ENCODE data around the gene SS18. TPM values are rescaled to one million over a fixed set of nuclear protein-coding genes. Genes with fewer than 3 reads are reported as not detected.
A peak's percentile ranks its signal among the peaks of the same experiment; 100 is the strongest.
"Not testable (repeated sequence)": the region's sequence is repeated elsewhere in the genome, so short reads cannot be mapped to it uniquely, and the experiment has no call there.

The SS18 gene, protein sequence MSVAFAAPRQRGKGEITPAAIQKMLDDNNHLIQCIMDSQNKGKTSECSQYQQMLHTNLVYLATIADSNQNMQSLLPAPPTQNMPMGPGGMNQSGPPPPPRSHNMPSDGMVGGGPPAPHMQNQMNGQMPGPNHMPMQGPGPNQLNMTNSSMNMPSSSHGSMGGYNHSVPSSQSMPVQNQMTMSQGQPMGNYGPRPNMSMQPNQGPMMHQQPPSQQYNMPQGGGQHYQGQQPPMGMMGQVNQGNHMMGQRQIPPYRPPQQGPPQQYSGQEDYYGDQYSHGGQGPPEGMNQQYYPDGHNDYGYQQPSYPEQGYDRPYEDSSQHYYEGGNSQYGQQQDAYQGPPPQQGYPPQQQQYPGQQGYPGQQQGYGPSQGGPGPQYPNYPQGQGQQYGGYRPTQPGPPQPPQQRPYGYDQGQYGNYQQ
- total RNA-seq (ENCODE audit: insufficient read depth, low replicate concordance): 128 TPM

DNA sequence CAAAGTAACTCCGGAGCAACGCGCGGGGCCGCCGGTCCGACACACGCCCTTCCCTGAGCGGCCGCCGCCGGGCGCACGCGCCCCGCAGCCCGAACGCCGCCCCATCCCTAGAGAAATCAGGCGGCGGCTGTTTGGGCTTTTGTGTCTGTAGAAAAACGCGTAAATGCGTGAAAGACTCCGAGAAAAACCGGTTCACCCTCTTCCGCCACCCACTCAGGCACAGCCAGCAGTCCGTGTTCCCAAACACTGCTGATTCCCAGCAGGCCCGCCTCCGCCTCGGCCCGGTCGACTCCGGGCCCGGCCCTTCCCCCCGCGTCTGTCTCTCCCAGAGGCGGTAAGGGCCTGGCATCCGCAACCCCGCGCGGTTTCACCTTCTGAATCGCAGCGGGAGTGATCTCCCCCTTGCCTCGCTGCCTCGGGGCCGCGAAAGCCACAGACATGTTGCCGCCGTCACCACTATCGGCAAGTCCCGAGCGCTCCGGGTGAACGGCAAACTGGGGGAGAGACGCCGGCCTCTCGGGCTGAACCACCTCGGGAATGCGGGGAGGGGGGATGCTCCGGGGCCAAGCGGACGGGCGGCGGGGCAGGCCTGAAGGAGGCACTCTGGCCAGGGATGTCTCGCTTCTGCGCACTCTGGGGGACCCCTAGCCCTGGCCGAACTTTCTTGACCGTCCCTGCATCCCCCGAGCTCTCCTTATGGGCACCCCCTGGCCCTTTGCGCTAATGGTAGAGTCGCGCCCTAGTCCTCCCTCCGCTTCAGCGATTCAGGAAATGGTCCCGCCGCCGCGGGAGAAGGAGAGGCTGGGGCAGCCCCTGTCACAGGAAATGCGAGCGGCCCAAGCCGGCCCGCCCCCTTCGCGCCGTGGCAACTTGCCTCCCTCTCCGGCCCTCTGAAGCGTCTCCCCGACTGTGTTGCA is at the start of gene SS18:
Gene SS18, minus strand, starts transcription at position 484 of the 917 bp plus-strand sequence. Its CDS starts 44 bp downstream, at position 440.
- peak; percentile 98 for DNase-seq (ENCODE audit: low spot score)

DNA sequence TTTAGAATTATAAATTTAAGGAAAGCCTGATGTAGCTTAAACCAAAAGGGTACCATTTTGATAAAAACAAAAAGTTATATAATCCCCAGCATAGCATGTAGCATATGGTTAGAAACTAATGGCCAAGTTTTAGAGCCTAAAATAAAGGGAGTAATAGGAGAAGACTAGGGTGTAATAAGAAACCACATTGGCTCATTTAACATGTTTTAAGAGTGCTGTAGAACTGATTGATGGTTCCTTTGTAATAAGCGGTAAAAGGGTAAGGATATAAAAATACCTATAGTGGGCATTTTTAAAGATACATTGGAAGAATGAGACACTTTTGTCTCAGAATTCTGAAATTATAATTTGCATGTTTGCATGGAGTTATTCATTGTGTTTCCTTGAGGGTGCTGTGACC is 45.1 kb upstream of the SS18 start:
- DNase-seq (ENCODE audit: low spot score): no peak

DNA sequence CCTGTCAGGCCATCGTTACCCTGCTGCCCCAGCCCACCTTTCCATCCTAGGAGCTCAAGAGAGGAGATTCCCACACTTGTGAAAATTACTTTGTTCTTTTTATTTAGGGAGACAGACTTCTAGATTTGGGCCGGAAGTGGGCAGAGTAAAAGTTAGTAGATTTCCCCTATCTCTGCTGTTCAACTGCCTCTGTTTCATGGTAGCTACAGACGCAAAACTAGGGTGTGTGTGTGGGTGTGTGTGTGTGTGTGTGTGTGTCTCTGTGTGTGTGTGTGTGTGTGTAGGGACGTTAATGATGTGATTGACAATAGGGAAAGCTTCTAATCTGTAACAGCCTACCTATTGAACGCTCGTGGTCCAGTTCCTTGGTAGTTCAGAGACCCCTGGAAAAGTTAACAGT is 43.7 kb upstream of the SS18 start:
- no peak for DNase-seq (ENCODE audit: low spot score)

DNA sequence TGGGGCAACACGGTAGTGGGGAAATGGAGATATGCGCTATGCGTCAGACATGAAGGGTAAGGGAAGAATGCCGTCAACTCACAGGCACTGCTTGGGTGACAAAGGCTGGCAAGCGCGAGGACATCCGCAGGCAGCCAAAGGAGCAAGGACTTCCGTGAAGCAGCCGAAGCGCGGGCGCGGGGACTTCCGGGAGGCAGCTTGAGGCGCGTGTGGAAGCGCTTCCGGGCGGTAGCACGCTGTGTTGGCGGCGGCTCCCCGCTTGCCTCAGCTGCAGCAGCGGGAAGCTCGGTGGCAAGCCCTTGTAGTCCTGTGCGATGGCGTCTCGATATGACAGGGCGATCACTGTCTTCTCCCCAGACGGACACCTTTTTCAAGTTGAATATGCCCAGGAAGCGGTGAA is 43.2 kb upstream of the SS18 start, which contains the start of gene PSMA8:
Gene PSMA8, plus strand, starts transcription at position 218 of the 400 bp plus-strand sequence. Its CDS starts 97 bp downstream, at position 315.
- DNase-seq (ENCODE audit: low spot score): peak; percentile 3

DNA sequence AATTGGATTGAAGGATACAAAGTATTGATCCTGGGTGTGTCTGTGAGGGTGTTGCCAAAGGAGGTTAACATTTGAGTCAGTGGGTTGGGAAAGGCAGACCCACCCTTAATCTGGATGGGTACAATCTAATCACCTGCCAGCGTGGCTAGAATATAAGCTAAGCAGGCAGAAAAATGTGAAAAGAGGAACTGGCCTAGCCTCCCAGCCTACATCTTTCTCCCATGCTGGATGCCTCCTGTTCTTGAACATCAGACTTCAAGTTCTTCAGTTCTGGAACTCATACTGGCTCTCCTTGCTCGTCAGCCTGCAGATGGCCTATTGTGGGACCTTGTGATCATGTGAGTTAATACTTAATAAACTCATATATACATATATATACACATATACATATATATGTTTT is 37.8 kb upstream of the SS18 start:
- DNase-seq (ENCODE audit: low spot score): not testable (repeated sequence)

DNA sequence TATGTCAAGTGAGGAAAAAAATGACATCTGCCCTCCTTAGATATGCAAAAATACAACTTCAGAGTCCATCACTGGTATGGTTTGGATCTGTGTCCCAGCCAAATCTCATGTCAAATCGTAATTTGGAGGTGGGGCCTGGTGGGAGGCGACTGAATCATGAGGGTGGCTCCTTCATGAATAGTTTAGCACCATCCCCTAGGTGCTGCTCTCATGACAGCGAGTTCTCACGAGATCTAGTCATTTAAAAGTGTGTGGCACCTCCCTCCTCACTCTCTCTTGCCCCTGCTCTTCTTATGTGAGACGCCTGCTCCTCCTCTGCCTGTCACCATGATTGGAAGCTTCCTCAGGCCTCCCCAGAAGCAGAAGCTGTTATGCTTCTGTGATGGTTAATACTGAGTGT is 37.4 kb upstream of the SS18 start:
- DNase-seq (ENCODE audit: low spot score): no peak

DNA sequence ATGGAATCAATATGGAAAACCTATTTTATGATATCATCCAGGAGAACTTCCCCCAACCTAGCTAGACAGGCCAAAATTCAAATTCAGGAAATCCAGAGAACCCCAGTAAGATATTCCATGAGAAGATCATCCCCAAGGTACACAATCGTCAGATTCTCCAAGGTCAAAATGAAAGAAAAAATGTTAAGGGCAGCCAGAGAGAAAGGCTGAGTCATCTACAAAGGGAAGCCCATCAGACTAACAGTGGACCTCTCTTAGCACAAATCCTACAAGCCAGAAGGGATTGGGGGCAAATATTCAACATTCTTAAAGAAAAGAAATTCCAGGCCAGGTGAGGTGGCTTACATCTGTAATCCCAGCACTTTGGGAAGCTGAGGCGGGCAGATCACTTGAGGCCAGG is 31.6 kb upstream of the SS18 start:
- DNase-seq (ENCODE audit: low spot score): not testable (repeated sequence)

DNA sequence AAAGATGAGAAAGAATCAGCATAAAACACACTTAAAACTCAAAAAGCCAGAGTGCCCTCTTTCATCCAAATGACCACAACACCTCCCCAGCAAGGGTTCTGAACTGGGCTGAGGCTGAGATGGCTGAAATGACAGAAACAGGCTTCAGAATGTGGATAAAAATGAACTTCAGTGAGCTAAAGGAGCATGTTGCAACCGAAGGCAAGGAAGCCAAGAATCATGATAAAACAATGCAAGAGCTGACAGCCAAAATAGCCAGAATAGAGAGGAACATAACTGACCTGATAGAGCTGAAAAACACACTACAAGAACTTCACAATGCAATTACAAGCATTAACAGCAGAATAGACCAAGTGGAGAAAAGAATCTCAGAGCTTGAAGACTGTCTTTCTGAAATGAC is 31.1 kb upstream of the SS18 start:
- DNase-seq (ENCODE audit: low spot score): no peak

DNA sequence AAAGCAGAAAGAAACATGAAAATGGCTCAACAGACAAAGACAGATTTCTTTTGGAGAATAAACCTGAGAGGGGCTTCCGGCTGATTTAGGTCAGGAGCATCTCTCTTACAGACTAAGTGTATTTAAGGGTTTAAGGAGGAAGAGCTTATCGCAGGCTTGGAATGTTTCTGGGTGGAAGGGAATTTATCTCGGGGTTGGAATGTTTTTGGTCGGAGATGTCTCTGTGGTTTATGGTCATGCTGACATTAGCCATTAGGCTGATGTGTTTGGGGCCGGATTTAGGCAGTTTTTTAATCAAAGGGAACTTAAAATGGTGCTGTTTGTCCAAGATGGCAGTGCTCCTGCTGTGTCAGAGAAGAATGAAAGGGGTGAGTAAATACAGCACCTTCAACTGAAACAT is 28.8 kb upstream of the SS18 start:
- DNase-seq (ENCODE audit: low spot score): no peak

DNA sequence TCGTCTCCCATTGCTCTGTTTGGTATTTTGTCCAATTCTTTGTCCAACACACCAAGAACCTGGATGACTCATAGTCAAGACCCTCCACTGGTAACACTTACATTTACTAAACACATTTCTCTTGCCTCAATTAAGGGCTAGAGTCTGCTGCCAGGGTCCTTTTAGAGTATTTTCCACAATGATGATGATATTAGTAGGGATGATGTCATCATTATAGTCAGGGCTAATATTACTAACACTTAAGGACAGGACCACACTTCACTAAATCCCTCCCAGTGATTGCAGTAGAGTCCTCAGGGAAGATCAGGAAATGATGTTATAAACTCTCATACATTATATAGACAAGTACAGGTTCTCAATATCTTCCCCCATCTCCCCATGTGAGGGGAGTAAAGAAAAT is 13.6 kb upstream of the SS18 start:
- DNase-seq (ENCODE audit: low spot score): no peak

DNA sequence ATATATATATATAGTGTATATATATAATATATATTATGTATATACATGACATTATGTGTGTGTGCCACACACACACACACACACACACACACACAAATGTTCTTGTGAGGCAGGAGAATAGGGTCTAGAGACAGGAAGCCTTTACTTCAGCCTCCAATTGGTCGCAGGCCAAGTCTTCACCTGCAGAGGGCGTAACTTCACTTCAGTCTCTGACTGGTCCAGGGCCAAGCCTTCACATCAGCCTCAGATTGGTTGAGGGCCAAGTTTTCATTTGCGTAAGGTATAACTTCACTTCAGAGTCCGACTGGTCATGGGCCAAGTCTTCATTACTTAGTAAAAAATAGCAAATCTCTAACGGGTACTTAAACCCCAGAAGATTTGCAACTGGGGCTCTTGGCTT is 13.2 kb upstream of the SS18 start:
- DNase-seq (ENCODE audit: low spot score): no peak

DNA sequence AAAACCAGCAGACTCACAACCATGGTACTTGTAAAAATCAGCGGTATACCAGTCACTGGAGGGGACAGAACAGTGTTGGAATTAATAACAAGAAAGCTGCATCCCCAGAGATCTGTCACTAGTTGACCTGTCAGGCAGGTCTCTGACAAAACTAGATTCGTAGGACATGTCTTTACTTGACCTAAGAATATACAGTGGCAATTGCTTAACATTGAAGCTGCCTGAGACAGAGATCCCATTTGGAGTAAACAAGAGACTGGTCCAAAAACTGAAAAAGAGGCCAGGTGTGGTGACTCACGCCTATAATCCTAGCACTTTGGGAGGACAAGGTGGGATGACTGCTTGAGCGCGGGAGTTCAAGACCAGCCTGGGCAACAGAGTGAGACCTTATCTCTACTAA is 7.2 kb upstream of the SS18 start:
- no peak for DNase-seq (ENCODE audit: low spot score)

DNA sequence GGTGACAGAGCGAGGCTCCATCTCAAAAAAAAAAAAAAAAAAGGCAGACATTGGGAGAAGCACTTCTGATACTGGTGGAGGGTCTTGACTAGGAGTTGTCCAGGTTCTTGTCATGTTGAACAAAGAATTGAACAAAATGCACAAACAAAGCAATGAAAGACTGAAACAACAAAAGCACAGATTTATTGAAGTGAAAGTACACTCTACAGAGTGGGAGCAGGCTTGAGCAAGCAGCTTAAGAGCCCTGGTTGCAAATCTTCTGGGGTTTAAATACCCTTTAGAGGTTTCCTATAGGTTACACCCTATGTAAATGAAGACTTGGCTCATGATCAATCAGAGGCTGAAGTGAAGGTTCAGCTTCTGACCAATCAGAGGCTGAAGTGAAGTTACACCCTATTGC is 6.4 kb upstream of the SS18 start:
- no peak for DNase-seq (ENCODE audit: low spot score)

DNA sequence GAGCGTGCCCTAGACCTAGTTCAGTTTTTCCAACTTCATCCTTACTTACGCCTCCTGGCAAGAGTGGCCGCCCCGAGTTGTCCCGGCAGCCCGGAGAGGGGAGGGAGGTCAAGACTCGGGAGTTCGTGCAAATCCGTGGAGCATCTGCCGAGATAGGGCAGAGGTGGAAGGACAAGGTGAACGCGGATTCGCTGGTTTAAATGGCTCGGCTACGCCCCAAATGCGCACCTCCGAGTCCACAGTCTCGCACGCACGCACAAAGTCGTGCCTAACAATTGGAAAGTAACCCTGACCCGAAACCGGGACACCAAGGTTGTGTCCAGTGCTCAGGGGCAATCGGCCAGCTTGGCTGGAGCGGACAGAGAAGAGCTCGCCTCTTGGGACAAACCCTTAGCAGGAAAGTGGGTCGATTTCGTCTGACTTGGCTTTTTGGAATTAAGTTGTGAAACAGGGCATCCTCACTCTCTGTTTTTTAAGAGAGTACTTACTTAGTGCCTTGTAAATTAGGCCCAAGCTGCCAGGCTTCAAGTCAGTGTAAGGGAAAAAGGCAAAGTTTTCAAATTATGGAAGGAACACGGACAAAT is 726 bp upstream of the SS18 start:
- no peak for DNase-seq (ENCODE audit: low spot score)

DNA sequence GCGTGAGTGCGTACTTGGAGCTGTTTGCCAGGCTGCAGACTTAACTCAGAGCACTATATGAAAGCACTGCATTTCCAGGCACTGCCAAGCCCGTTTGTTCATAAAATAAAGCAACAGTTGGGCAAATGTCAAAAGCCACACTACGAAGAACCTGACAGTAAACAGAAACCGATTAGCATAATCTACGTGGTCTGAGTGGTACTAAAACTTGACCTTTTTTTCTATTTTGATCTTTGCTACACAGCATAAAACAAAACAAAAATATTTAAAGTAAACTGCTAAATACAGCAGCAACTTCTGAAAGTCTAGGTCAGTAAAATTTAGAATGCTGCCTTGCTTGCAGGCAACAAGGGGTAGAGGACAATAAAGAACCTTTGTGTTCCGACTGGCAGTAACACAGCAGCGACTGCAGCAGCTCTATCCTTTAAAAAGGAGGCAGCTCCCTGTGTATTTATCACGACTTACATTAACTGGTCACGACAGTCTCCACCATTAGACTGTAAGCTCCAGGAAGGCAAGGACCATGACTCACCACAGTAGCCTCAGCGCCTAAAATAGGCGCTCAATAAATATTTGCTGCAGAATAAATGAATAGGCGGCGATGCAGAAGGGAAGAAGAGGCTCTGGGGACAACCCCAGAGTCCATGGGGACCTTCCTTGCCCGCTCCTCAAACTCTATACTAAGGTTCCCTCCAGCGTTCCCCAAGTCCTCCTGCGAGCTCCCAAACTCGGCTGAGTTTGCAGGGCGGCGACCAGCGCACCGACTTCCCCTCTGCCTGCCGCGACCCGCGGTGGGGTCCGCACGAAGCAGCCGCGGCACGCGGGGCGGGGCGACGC is 902 bp downstream of the SS18 start:
- DNase-seq (ENCODE audit: low spot score): peak; percentile 57

DNA sequence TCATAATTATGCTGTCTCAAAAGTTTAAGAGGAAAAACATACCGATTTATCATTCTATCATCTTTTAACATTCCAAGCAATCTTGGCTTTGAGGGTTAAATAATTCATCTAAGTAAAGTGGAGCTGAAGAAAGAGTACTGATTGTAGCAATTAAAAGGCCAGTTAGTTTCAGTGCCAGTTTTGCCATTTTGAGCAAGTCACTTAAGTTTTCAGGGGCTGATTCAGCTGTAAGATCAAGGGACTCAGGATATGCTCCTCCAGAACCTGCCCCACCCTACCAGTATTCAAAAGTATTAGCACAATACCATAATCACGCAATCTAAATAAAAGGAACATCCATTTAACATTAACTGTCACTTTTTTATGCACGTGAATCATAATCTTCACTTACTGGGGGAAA is 1.9 kb downstream of the SS18 start:
- peak; percentile 29 for DNase-seq (ENCODE audit: low spot score)

DNA sequence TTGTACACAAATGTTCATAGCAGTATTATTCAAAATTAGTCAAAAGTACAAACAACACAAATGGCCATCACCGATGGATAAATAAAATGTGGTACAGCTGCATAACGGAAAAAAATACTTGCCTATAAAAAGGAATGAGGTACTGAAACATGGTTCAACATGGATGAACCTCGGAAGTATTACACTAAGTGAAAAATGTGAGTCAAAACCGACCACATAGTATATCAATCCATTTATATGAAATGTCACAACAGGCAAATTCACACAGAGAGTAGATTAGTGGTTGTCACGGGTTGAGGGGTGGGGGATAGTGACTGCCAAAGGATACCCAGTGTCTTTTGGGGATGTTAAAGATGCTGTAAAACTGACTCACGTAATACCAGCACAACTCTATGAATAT is 3.5 kb downstream of the SS18 start:
- no peak for DNase-seq (ENCODE audit: low spot score)

DNA sequence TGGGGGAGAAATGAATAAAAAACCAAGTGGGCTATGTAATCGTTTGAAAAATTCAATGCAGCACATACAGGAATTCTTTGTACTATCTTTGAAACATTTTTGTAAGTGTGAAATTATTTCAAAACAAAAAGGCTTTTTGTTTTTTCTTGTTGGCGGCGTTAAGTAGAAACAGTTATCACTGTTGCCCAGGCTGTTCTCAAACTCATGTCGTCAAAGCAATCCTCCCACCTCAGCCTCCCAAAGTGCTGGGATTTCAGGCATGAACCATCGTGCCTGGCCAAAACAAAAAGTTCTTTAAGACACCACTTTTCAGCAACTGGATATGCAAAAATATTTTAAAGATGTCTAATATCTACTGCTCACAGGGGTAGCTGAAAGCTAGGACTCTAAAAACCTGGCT is 5.4 kb downstream of the SS18 start:
- DNase-seq (ENCODE audit: low spot score): no peak

DNA sequence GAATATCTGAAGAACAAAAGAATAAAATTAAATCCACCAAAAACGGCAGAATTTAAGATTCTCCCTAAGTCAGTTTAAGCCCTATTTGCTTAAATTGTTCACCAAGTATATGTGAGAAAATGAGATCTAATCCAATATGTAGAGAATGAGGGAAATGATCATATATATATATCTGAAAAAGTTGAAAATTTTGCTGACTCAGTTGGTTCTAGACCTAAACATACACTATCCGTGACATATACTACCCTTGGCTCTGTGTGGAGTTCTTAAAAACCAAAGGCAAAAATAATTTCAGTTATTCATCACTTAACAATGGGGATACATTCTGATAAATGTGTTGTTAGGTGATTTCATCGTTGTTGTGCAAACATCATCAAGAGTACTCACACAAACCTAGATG is 7.3 kb downstream of the SS18 start:
- DNase-seq (ENCODE audit: low spot score): no peak

DNA sequence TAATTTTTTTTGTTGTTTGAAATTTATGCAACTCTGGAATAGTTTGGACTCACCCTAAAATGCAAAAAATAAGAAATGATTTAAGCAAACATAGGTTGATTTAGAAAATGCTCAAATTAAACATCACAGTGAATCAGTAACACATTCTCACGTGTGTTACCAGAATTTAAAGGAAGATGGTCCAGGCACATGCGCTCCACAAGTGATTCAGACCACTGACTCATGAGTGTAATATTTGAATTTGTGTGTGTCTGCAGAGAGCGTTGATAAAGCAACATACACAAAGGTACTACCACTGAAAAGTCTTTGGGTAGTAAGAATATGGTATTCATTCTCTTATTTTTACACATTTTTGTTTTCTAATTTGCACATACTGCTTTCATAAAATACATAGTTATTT is 7.9 kb downstream of the SS18 start:
- no peak for DNase-seq (ENCODE audit: low spot score)

DNA sequence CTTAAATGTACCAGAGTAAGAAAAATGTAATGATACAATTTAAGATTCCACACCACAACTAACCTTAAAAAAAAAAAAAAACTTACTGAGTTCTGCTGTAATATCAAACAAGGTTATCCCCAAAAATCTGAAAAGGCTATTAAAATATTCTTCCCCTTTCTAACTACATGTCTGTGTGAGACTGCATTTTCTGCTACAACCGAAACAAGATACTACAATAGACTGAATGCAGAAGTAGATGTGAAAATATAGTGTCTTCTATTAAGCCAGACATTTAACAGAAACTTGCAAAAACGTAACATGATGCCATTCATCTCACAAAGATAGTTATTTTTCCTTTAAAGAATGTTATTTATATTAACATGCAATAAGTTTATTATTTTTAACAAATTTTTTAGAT is 16.2 kb downstream of the SS18 start:
- no peak for DNase-seq (ENCODE audit: low spot score)
